Pancreas (tissue), 10 donors: ENCODE measurements around the gene NFIX. TPM values are rescaled to one million over a fixed set of nuclear protein-coding genes. Genes with fewer than 3 reads are reported as not detected.

Experiments
- ATAC-seq, 4 donors: fragments of 200-7000 bp; cut with Tn5 transposase; one replicate each; pipeline versions ENCODE4 v1.8.0 to v1.9.1; 2020; ENCODE audit warnings: mild to moderate bottlenecking in 4 of 4, moderate library complexity in 4 of 4
- DNase-seq, 6 donors: peaks; one replicate each; pipeline ENCODE4 v3.0.0-alpha.2; 2020
- FAIRE-seq: peaks from 2 replicates; lab custom pipeline; 2012; peaks lifted over from hg19 to GRCh38; lab: Jason Lieb, UNC
- H3K27ac ChIP-seq, 4 donors: fragments of 200-600 bp; sonication (generic); 1 replicate in 3 of 4; 2 replicates in 1 of 4; pipeline versions ENCODE4 v1.5.0 to v1.8.0; 2020
- H3K27me3 ChIP-seq, 4 donors: fragments of 200-600 bp; one replicate each; pipeline ENCODE4 v1.8.0; 2021
- H3K36me3 ChIP-seq, 3 donors: fragments of 200-600 bp; sonication (generic) in 1 of 3; one replicate each; pipeline versions ENCODE4 v1.5.0 to v1.8.0; 2020 to 2021
- H3K4me1 ChIP-seq, 3 donors: fragments of 200-600 bp; one replicate each; pipeline ENCODE4 v1.8.0; 2021
- H3K4me3 ChIP-seq, 4 donors: fragments of 200-600 bp; sonication (generic) in 2 of 4; one replicate each; pipeline versions ENCODE4 v1.5.0 to v1.8.0; 2020 to 2021
- H3K9me3 ChIP-seq, 4 donors: fragments of 200-600 bp; one replicate each; pipeline ENCODE4 v1.8.0; 2021
- WGBS, 2 donors: extraction: QIAGEN DNeasy Blood & Tissue Kit; methylation state at CpG; one replicate each; pipeline ENCODE4 v1.1.7; 2013; 5-methylcytosine and 5-hydroxymethylcytosine counted together
- intact Hi-C, 3 donors: fragments of 100-400 bp; cut with DNase I; formaldehyde crosslinking; loops; one replicate each; pipeline versions ENCODE4 v1.11.1 to v1.14.2; 2022
- polyA plus RNA-seq, 2 donors: library from polyadenylated mRNA; stranded (reverse); fragments of 200-250 nt; gene quantifications; one replicate each; pipeline ENCODE4 v1.2.3, GENCODE V29; 2013
- total RNA-seq, 6 donors: library from RNA; stranded (reverse); fragmentation: NEBNext Ultra II Directional in 4 of 6; extraction: Animal tissue kit (Norgen Biotek cat#: 25700) in 4 of 6; gene quantifications; one replicate each; pipeline versions ENCODE4 v1.2.1 to v1.2.4, GENCODE V29; 2021 to 2023
- TF ChIP-seq, protein P1 (sequence below), 4 donors: fragments of 200-600 bp; sonication (generic) in 3 of 4; IDR thresholded peaks; one replicate each; pipeline versions ENCODE4 v1.5.0 to v1.8.0; 2021; ENCODE audit warnings: antibody characterized with exemption in 4 of 4
- donor health status: healthy with polysubstance abuse.
- donor health status: DM: no; HTN: no; CAD: no; lungs with moderate emphysema.
- donor health status: DM: no; HTN: no; CAD: no.
- donor health status: control.
- donor health status: control.
- donor health status: Bipolar disorder and iron deficiency.
- donor health status: DM: yes; HTN: yes; CAD: no.
- donor health status: DM: no; HTN: no; CAD: no.
- donor health status: DM: no; HTN: no; CAD: no.
- donor health status: DM: yes; HTN: yes; CAD: no.

NFIX gene
- total and polyA plus RNA-seq, 8 donors = 8.3 to 45.1 (median 32.7) TPM

- FAIRE-seq = no peak
- no peak for ATAC-seq
- no peaks in the 10 kb centered on the region for H3K36me3 ChIP-seq
- no peak for DNase-seq
- WGBS, 2 donors = 73 to 75% methylated on average over 15 to 16 of the region's 16 CpGs
- TF ChIP-seq, protein P1, sequence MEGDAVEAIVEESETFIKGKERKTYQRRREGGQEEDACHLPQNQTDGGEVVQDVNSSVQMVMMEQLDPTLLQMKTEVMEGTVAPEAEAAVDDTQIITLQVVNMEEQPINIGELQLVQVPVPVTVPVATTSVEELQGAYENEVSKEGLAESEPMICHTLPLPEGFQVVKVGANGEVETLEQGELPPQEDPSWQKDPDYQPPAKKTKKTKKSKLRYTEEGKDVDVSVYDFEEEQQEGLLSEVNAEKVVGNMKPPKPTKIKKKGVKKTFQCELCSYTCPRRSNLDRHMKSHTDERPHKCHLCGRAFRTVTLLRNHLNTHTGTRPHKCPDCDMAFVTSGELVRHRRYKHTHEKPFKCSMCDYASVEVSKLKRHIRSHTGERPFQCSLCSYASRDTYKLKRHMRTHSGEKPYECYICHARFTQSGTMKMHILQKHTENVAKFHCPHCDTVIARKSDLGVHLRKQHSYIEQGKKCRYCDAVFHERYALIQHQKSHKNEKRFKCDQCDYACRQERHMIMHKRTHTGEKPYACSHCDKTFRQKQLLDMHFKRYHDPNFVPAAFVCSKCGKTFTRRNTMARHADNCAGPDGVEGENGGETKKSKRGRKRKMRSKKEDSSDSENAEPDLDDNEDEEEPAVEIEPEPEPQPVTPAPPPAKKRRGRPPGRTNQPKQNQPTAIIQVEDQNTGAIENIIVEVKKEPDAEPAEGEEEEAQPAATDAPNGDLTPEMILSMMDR (IDR thresholded peaks at IDR 0.05) = no peak
- intact Hi-C loops = no loop called here
- no peaks in the 10 kb centered on the region for H3K27me3 ChIP-seq
- peaks cover 0 to 6% (median 3%) of the 10 kb centered on the region in 3 donors for H3K4me1 ChIP-seq
- H3K9me3 ChIP-seq = no peaks in the 10 kb centered on the region
- no peak overlapping the region for H3K27ac ChIP-seq
- no peak overlapping the region for H3K4me3 ChIP-seq
Measured at GRCh38 chr19:13146763-13147563, 151.7 kb downstream of the NFIX start.

Other genes starting within 250 kb of the NFIX start
- gene BEST2, start 243.7 kb upstream of the NFIX start, total RNA-seq = not detected
- not detected for gene BEST2, start 243.7 kb upstream of the NFIX start, polyA plus RNA-seq
- 10 to 100 TPM; 37.7 to 60.9 (median 49.0) TPM for gene HOOK2, start 219.9 kb upstream of the NFIX start, total RNA-seq
- gene HOOK2, start 219.9 kb upstream of the NFIX start, polyA plus RNA-seq = 100 to 1,000 TPM; 268 to 300 TPM
- 100 to 1,000 TPM in 2 of 6 donors, 10 to 100 TPM in 4; 41.6 to 109 (median 70.7) TPM for gene JUNB, start 204.0 kb upstream of the NFIX start, total RNA-seq
- gene JUNB, start 204.0 kb upstream of the NFIX start, polyA plus RNA-seq = 100 to 1,000 TPM; 172 to 206 TPM
- 100 to 1,000 TPM in 4 of 6 donors, 10 to 100 TPM in 2; 77.5 to 109 (median 103) TPM for gene PRDX2, start 193.7 kb upstream of the NFIX start, total RNA-seq
- 100 to 1,000 TPM in 1 of 2 donors, 10 to 100 TPM in 1; 75.8 to 172 TPM for gene PRDX2, start 193.7 kb upstream of the NFIX start, polyA plus RNA-seq
- 1 to 10 TPM in 5 of 6 donors, under 1 TPM in 1; 0.90 to 3.9 (median 2.1) TPM for gene THSD8, start 193.4 kb upstream of the NFIX start, total RNA-seq
- 1 to 10 TPM; 1.3 to 2.0 TPM for gene THSD8, start 193.4 kb upstream of the NFIX start, polyA plus RNA-seq
- gene RNASEH2A, start 188.9 kb upstream of the NFIX start, total RNA-seq = 1 to 10 TPM; 1.7 to 6.0 (median 3.0) TPM
- 1 to 10 TPM; 3.9 to 5.5 TPM for gene RNASEH2A, start 188.9 kb upstream of the NFIX start, polyA plus RNA-seq
- gene RTBDN, start 160.9 kb upstream of the NFIX start, total RNA-seq = under 1 TPM in 4 of 6 donors, not detected in 2; 0.19 to 0.86 (median 0.37) TPM
- gene RTBDN, start 160.9 kb upstream of the NFIX start, polyA plus RNA-seq = 1 to 10 TPM; 1.2 to 4.6 TPM
- gene MAST1, start 157.0 kb upstream of the NFIX start, total RNA-seq = 1 to 10 TPM in 1 of 6 donors, under 1 TPM in 5; 0.23 to 1.1 (median 0.84) TPM
- 1 to 10 TPM; 5.8 to 7.3 TPM for gene MAST1, start 157.0 kb upstream of the NFIX start, polyA plus RNA-seq
- 10 to 100 TPM; 16.2 to 35.9 (median 20.5) TPM for gene DNASE2, start 114.0 kb upstream of the NFIX start, total RNA-seq
- gene DNASE2, start 114.0 kb upstream of the NFIX start, polyA plus RNA-seq = 10 to 100 TPM in 1 of 2 donors, 1 to 10 TPM in 1; 9.4 to 21.0 TPM
- under 1 TPM in 2 of 6 donors, not detected in 4; 0.12 to 0.22 TPM for gene KLF1, start 108.3 kb upstream of the NFIX start, total RNA-seq
- gene KLF1, start 108.3 kb upstream of the NFIX start, polyA plus RNA-seq = not detected
- 10 to 100 TPM in 3 of 6 donors, 1 to 10 TPM in 3; 6.3 to 17.2 (median 11.7) TPM for gene GCDH, start 104.3 kb upstream of the NFIX start, total RNA-seq
- gene GCDH, start 104.3 kb upstream of the NFIX start, polyA plus RNA-seq = 10 to 100 TPM; 19.2 to 27.1 TPM
- gene SYCE2, start 76.2 kb upstream of the NFIX start, total RNA-seq = not detected
- gene SYCE2, start 76.2 kb upstream of the NFIX start, polyA plus RNA-seq = under 1 TPM in 1 of 2 donors, not detected in 1; 0.19 TPM
- gene FARSA, start 61.8 kb upstream of the NFIX start, total RNA-seq = 10 to 100 TPM; 19.4 to 46.0 (median 29.0) TPM
- 10 to 100 TPM; 30.4 to 31.0 TPM for gene FARSA, start 61.8 kb upstream of the NFIX start, polyA plus RNA-seq
- gene CALR, start 56.9 kb upstream of the NFIX start, total RNA-seq = 100 to 1,000 TPM; 279 to 681 (median 373) TPM
- gene CALR, start 56.9 kb upstream of the NFIX start, polyA plus RNA-seq = 100 to 1,000 TPM; 132 to 263 TPM
- 10 to 100 TPM; 35.0 to 60.2 (median 45.9) TPM for gene RAD23A, start 49.6 kb upstream of the NFIX start, total RNA-seq
- gene RAD23A, start 49.6 kb upstream of the NFIX start, polyA plus RNA-seq = 10 to 100 TPM; 91.5 to 99.1 TPM
- gene GADD45GIP1, start 38.3 kb upstream of the NFIX start, total RNA-seq = 10 to 100 TPM in 3 of 6 donors, 1 to 10 TPM in 3; 6.0 to 10.7 (median 9.8) TPM
- gene GADD45GIP1, start 38.3 kb upstream of the NFIX start, polyA plus RNA-seq = 10 to 100 TPM; 25.3 to 37.4 TPM
- under 1 TPM in 3 of 6 donors, not detected in 3; 0.12 to 0.23 (median 0.12) TPM for gene DAND5, start 25.9 kb upstream of the NFIX start, total RNA-seq
- gene DAND5, start 25.9 kb upstream of the NFIX start, polyA plus RNA-seq = under 1 TPM in 1 of 2 donors, not detected in 1; 0.16 TPM
- 1 to 10 TPM in 4 of 6 donors, under 1 TPM in 2; 0.51 to 5.5 (median 1.7) TPM for gene LYL1, start 107.4 kb downstream of the NFIX start, total RNA-seq
- 1 to 10 TPM; 2.6 to 3.6 TPM for gene LYL1, start 107.4 kb downstream of the NFIX start, polyA plus RNA-seq
- 10 to 100 TPM; 12.7 to 29.2 (median 19.1) TPM for gene TRMT1, start 121.3 kb downstream of the NFIX start, total RNA-seq
- 100 to 1,000 TPM in 1 of 2 donors, 10 to 100 TPM in 1; 85.5 to 108 TPM for gene TRMT1, start 121.3 kb downstream of the NFIX start, polyA plus RNA-seq
- gene NACC1, start 122.8 kb downstream of the NFIX start, total RNA-seq = 10 to 100 TPM in 5 of 6 donors, 1 to 10 TPM in 1; 9.8 to 25.3 (median 14.1) TPM
- 10 to 100 TPM in 1 of 2 donors, 1 to 10 TPM in 1; 7.0 to 19.8 TPM for gene NACC1, start 122.8 kb downstream of the NFIX start, polyA plus RNA-seq
- gene STX10, start 154.9 kb downstream of the NFIX start, total RNA-seq = 10 to 100 TPM; 14.0 to 24.6 (median 17.0) TPM
- gene STX10, start 154.9 kb downstream of the NFIX start, polyA plus RNA-seq = 10 to 100 TPM; 61.4 to 73.5 TPM
- gene IER2, start 154.9 kb downstream of the NFIX start, total RNA-seq = 10 to 100 TPM; 32.4 to 59.2 (median 37.7) TPM
- gene IER2, start 154.9 kb downstream of the NFIX start, polyA plus RNA-seq = 100 to 1,000 TPM in 1 of 2 donors, 10 to 100 TPM in 1; 80.7 to 179 TPM